Loucy (cell line): Measurements from ENCODE around the gene MOB3B.

Experiments
- H2AFZ ChIP-seq: fragments of 200-600 bp; sonication (generic); 2 replicates; pipeline ENCODE4 v1.6.0; 2016; ENCODE audit warnings: antibody characterized with exemption, mild to moderate bottlenecking, low read length, moderate library complexity
- H3F3A ChIP-seq: fragments of 200-600 bp; 2 replicates; pipeline ENCODE4 v1.6.0; 2016; ENCODE audit warnings: antibody characterized with exemption, low read depth, mild to moderate bottlenecking
- H3K27me3 ChIP-seq: fragments of 200-600 bp; sonication (generic); 2 replicates; pipeline ENCODE4 v1.6.1; 2014; ENCODE audit warnings: low read length, mild to moderate bottlenecking; ENCODE audit not compliant: insufficient read depth, poor library complexity, severe bottlenecking
- H3K36me3 ChIP-seq: fragments of 200-600 bp; sonication (generic); 2 replicates; pipeline ENCODE4 v1.6.1; 2016; ENCODE audit warnings: low read length; ENCODE audit not compliant: insufficient read depth
- H3K4me1 ChIP-seq: fragments of 200-600 bp; sonication (generic); 2 replicates; pipeline ENCODE4 v1.5.1; 2014; ENCODE audit warnings: low read length, mild to moderate bottlenecking; ENCODE audit not compliant: insufficient read depth, poor library complexity, severe bottlenecking
- H3K4me2 ChIP-seq: fragments of 200-600 bp; sonication (generic); 2 replicates; pipeline ENCODE4 v1.6.0; 2014; ENCODE audit warnings: antibody characterized with exemption, low read length, low read depth, mild to moderate bottlenecking; ENCODE audit not compliant: poor library complexity, severe bottlenecking
- H3K4me3 ChIP-seq: fragments of 200-600 bp; sonication (generic); 2 replicates; pipeline ENCODE4 v1.5.1; 2014; ENCODE audit warnings: low read length, mild to moderate bottlenecking, mixed read lengths; ENCODE audit not compliant: poor library complexity, severe bottlenecking
- H3K79me2 ChIP-seq: fragments of 200-600 bp; sonication (generic); 2 replicates; pipeline ENCODE4 v1.6.1; 2014; ENCODE audit warnings: low read length; ENCODE audit not compliant: insufficient read depth
- H3K9ac ChIP-seq: fragments of 200-600 bp; sonication (generic); 2 replicates; pipeline ENCODE4 v1.6.0; 2014; ENCODE audit warnings: mild to moderate bottlenecking, low read depth, low read length, moderate library complexity; ENCODE audit not compliant: poor library complexity, severe bottlenecking
- H3K9me2 ChIP-seq: fragments of 200-600 bp; sonication (generic); replicated peaks from 2 replicates; pipeline ENCODE4 v1.6.1; 2016; ENCODE audit warnings: low read depth, low read length, mixed read lengths
- H3K9me3 ChIP-seq: fragments of 200-600 bp; sonication (generic); 2 replicates; pipeline ENCODE4 v1.6.1; 2014; ENCODE audit warnings: mild to moderate bottlenecking, antibody characterized with exemption, low read length, low read depth; ENCODE audit not compliant: insufficient read depth
- H4K20me1 ChIP-seq: fragments of 200-600 bp; sonication (generic); 2 replicates; pipeline ENCODE4 v1.6.0; 2014; ENCODE audit warnings: antibody characterized with exemption, low read length, mild to moderate bottlenecking; ENCODE audit not compliant: insufficient read depth, poor library complexity, severe bottlenecking
- CTCF ChIP-seq: fragments of 200-600 bp; sonication (generic); conservative IDR thresholded peaks from 2 replicates; pipeline ENCODE4 v1.5.1; 2014; ENCODE audit warnings: mild to moderate bottlenecking, antibody characterized with exemption, low read length
- EZH2phosphoT487 ChIP-seq: fragments of 200-600 bp; IDR thresholded peaks from 2 replicates; pipeline ENCODE4 v1.6.1; 2018; ENCODE audit warnings: antibody characterized with exemption, mild to moderate bottlenecking, moderate library complexity, borderline replicate concordance

The MOB3B gene

GRCh38 chr9:27545471-27545870, 15.9 kb upstream of the MOB3B start:
- no peaks in the 10 kb centered on the region for H4K20me1 ChIP-seq
- no peaks in the 10 kb centered on the region for H3K27me3 ChIP-seq
- no peak overlapping the region for H3K4me2 ChIP-seq
- H3K9me3 ChIP-seq, result no peaks in the 10 kb centered on the region
- no peak overlapping the region for H3K4me3 ChIP-seq
- H3K9me2 ChIP-seq, result no peaks in the 10 kb centered on the region
- TF ChIP-seq EZH2phosphoT487 (no peak), CTCF (no peak)
- no peaks in the 10 kb centered on the region for H3K79me2 ChIP-seq
- H3K4me1 ChIP-seq, result no peaks in the 10 kb centered on the region
- no peaks in the 10 kb centered on the region for H3F3A ChIP-seq
- H3K36me3 ChIP-seq, result no peaks in the 10 kb centered on the region
- H2AFZ ChIP-seq, result no peak overlapping the region
- H3K9ac ChIP-seq, result no peak overlapping the region

- no peaks in the 10 kb centered on the region for H4K20me1 ChIP-seq
- H3K4me2 ChIP-seq, result no peak overlapping the region
- no peaks in the 10 kb centered on the region for H3F3A ChIP-seq
- H3K79me2 ChIP-seq, result no peaks in the 10 kb centered on the region
- H2AFZ ChIP-seq, result no peak overlapping the region
- no peaks in the 10 kb centered on the region for H3K27me3 ChIP-seq
- H3K9me3 ChIP-seq, result no peaks in the 10 kb centered on the region
- H3K36me3 ChIP-seq, result no peaks in the 10 kb centered on the region
- no peak for TF ChIP-seq EZH2phosphoT487
- no peak for TF ChIP-seq CTCF
- H3K4me3 ChIP-seq, result no peak overlapping the region
- H3K9me2 ChIP-seq, result no peaks in the 10 kb centered on the region
- H3K4me1 ChIP-seq, result no peaks in the 10 kb centered on the region
- H3K9ac ChIP-seq, result no peak overlapping the region
Measured at GRCh38 chr9:27542508-27542907, 12.9 kb upstream of the MOB3B start.

- Histone ChIP-seq H4K20me1 (no peaks in the 10 kb centered on the region), H3K36me3 (no peaks in the 10 kb centered on the region), H3K4me2 (no peak overlapping the region), H3K79me2 (no peaks in the 10 kb centered on the region), H3K9ac (no peak overlapping the region), H3K27me3 (no peaks in the 10 kb centered on the region), H3K4me1 (no peaks in the 10 kb centered on the region), H2AFZ (no peak overlapping the region), H3K4me3 (no peak overlapping the region), H3F3A (no peaks in the 10 kb centered on the region), H3K9me3 (no peaks in the 10 kb centered on the region), H3K9me2 (no peaks in the 10 kb centered on the region)
- TF ChIP-seq EZH2phosphoT487 (no peak), CTCF (no peak)
Measured at GRCh38 chr9:27541740-27542139, 12.1 kb upstream of the MOB3B start.
